Activated CD4-positive, alpha-beta memory T cell treated with anti-CD3 and anti-CD28 coated beads for 36 hours (primary cell): Measurements from ENCODE around the gene LMLN. TPM values are rescaled to one million over a fixed set of nuclear protein-coding genes. Genes with fewer than 3 reads are reported as not detected.
"Not testable (repeated sequence)": the region's sequence is repeated elsewhere in the genome, so short reads cannot be mapped to it uniquely, and the experiment has no call there.

Experiments used
- CTCF ChIA-PET: fragments of 350-600 bp; sonication (Branson Sonifier 250); formaldehyde crosslinking; loops from one replicate; lab custom pipeline; 2021; ENCODE audit warnings: antibody characterized with exemption, inconsistent platforms; lab: Charles Lee
- POLR2A ChIA-PET: fragments of 350-600 bp; sonication (Branson Sonifier 250); formaldehyde crosslinking; loops from one replicate; lab custom pipeline; 2021; ENCODE audit warnings: antibody characterized with exemption; lab: Charles Lee
- DNase-seq: peaks from one replicate; pipeline ENCODE4 v3.0.0-alpha.2; 2020
- H3K27ac Mint-ChIP-seq: one replicate; pipeline ENCODE4 v1.8.0; 2021; ENCODE audit warnings: mixed read lengths
- H3K27me3 Mint-ChIP-seq: one replicate; pipeline ENCODE4 v1.8.0; 2021; ENCODE audit warnings: mixed read lengths
- H3K36me3 Mint-ChIP-seq: one replicate; pipeline ENCODE4 v1.8.0; 2021; ENCODE audit warnings: mixed read lengths
- H3K4me1 Mint-ChIP-seq: one replicate; pipeline ENCODE4 v1.8.0; 2021; ENCODE audit warnings: low read depth, mixed read lengths
- H3K4me3 Mint-ChIP-seq: one replicate; pipeline ENCODE4 v1.8.0; 2021; ENCODE audit warnings: mild to moderate bottlenecking, mixed read lengths
- H3K9me3 Mint-ChIP-seq: one replicate; pipeline ENCODE4 v1.8.0; 2021; ENCODE audit warnings: mixed read lengths
- intact Hi-C: fragments of 100-400 bp; cut with micrococcal nuclease; formaldehyde crosslinking; loops from one replicate; pipeline ENCODE4 v1.15.1; 2023
- total RNA-seq, 2 experiments: library from RNA; stranded (reverse); gene quantifications; one replicate each; pipeline ENCODE4 v1.2.3, GENCODE V29; 2021

The LMLN gene, protein sequence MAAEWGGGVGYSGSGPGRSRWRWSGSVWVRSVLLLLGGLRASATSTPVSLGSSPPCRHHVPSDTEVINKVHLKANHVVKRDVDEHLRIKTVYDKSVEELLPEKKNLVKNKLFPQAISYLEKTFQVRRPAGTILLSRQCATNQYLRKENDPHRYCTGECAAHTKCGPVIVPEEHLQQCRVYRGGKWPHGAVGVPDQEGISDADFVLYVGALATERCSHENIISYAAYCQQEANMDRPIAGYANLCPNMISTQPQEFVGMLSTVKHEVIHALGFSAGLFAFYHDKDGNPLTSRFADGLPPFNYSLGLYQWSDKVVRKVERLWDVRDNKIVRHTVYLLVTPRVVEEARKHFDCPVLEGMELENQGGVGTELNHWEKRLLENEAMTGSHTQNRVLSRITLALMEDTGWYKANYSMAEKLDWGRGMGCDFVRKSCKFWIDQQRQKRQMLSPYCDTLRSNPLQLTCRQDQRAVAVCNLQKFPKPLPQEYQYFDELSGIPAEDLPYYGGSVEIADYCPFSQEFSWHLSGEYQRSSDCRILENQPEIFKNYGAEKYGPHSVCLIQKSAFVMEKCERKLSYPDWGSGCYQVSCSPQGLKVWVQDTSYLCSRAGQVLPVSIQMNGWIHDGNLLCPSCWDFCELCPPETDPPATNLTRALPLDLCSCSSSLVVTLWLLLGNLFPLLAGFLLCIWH
- 1 to 10 TPM; 3.6 to 3.8 TPM for total RNA-seq

DNA sequence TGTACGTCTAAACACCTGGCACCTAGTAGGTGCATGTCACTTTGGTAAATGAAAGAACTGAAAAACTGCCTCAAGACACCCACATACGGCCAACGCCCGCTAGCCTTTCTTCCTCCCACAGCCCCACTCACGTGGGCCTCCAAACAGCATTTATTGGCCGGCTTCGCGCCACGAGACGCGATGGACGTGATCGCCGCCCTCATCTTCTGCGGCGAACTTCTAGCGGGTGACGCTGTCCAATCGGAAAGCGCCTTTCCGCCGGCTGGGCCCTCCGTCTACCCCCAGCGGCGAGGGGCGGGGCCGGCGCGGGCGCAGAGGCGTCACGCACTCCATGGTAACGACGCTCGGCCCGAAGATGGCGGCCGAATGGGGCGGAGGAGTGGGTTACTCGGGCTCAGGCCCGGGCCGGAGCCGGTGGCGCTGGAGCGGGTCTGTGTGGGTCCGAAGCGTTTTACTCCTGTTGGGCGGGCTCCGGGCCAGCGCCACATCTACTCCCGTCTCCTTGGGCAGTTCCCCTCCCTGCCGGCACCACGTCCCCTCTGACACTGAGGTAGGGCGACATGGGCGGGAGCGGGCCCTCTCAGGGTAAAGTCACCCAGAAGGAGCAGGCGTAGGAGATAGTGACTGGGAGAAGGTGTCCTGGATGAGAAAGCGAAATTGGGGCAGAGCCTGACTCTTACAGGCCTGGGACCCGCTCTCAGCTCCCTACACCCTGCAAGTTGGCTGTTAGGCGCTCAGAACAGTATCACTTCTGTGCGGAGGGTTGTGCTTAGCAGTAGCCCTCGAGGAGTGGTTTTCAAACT is at the start of gene LMLN:
TSS of gene LMLN (plus strand) at position 327 of the 803 bp plus-strand sequence. CDS start at position 356, 29 bp downstream.
- peak within 1 kb of the TSS; percentile 97 for H3K27ac Mint-ChIP-seq
- H3K36me3 Mint-ChIP-seq, result peaks cover 24% of the 10 kb centered on the region
- ChIA-PET CTCF (interaction anchor here (1.0 to 2.8 kb wide), 2 partner anchors 9 to 120 kb away, joined by 3 to 14 read pairs; no protein-coding TSS in a partner anchor), POLR2A (interaction anchor here (0.8 to 2.2 kb wide), 3 partner anchors 10 to 120 kb away, joined by 3 to 14 read pairs (median 8); partner anchors contain the start of gene RPL35A)
- peak; percentile 97 for DNase-seq
- peaks cover 52% of the 10 kb centered on the region for H3K4me1 Mint-ChIP-seq
- intact Hi-C loops, result loop anchor here (1.0 to 2.0 kb wide), 4 partner anchors 10 to 121 kb away; partner anchors contain the start of gene RPL35A
- H3K4me3 Mint-ChIP-seq, result peak within 1 kb of the TSS; percentile 86
- H3K9me3 Mint-ChIP-seq, result no peaks in the 10 kb centered on the region
- no peaks in the 10 kb centered on the region for H3K27me3 Mint-ChIP-seq

DNA sequence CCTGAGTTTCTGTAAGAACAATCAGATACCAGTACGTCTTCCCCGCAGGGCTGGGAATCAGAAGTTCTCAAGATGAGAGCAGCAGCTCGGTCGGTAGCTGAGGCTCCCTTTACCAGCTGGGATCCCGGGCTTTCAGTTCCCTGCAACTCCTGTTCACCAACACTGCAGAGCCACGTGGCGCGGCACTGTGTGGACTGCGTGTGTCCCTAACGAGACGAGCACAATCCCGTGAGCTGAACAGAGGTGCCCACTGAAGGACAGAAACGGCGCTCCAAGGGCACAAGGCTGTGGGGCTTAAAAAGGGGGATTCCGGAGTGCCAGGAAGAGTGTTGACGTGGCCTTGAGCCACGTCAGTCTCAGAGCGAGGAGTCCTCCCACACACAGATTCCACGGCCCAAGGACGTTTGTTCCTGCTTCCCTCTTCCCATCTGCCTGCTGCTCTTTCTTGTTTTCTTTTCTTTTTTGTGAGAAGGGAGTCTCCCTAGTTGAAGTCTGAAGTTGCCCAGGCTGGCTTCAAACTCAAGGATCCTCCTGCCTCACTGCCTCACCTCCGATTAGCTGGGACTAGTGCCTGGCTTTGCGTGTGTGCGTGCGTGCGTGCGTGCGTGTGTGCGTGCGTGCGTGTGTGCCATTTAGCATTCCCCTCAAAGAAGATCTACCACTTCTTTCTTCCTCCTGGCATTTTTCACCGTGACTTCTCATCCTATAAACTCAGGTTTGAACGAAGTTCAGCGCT is 47.1 kb upstream of the LMLN start:
- POLR2A ChIA-PET, result interaction anchor here (0.7 to 1.3 kb wide), 2 partner anchors 24 to 39 kb away, joined by 3 to 4 read pairs; no protein-coding TSS in a partner anchor
- H3K27ac Mint-ChIP-seq, result peak overlapping the region; percentile 67
- CTCF ChIA-PET, result interaction anchor here (1.0 to 1.4 kb wide), 3 partner anchors 21 to 168 kb away, joined by 3 to 5 read pairs (median 3); no protein-coding TSS in a partner anchor
- peak overlapping the region; percentile 59 for H3K4me3 Mint-ChIP-seq
- peaks cover 15% of the 10 kb centered on the region for H3K4me1 Mint-ChIP-seq
- intact Hi-C loops, result no loop called here
- no peaks in the 10 kb centered on the region for H3K27me3 Mint-ChIP-seq
- H3K9me3 Mint-ChIP-seq, result no peaks in the 10 kb centered on the region
- peak; percentile 32 for DNase-seq
- peaks cover 4% of the 10 kb centered on the region for H3K36me3 Mint-ChIP-seq

DNA sequence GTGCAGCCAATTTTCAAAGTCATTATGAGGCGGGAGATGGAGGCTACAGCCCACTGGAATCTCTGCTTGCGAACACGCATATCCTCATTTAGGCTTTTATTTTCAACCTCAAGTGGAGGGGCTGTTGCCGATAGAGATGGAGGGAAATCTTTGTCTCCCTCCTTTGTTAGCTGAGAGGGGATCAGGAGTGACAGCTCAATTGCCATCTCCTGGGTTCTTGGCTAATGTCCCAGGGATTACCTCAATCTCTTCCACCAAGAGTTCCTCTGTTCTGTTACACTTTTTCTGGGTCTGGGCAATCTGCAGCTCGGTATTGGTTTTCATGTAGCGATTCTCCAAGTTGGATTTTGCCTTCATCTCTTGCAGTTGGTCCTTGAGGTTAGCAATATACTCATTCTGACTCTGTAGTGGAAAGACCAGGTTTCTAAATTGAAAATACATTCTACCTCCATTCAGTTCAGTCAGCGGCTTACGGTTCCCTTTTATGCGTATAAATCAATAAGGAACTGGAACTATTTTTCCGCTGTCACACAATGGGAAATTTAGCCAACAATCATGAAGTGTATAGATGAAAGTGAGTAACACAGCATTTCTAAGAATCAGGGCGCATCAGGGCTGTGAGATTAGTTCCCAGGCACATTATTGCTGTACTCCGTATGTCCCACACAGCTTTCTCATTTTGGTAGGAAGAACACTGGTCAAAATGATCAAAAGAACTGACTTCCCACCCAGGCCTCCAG is 46.2 kb upstream of the LMLN start:
- Mint-ChIP-seq H3K27ac (peak overlapping the region; percentile 11), H3K27me3 (no peaks in the 10 kb centered on the region), H3K9me3 (no peaks in the 10 kb centered on the region), H3K4me1 (peaks cover 14% of the 10 kb centered on the region), H3K4me3 (no peak overlapping the region), H3K36me3 (peaks cover 3% of the 10 kb centered on the region)
- ChIA-PET CTCF (interaction anchor here (1.0 to 1.4 kb wide), 4 partner anchors 8 to 167 kb away, joined by 3 to 8 read pairs (median 3); no protein-coding TSS in a partner anchor), POLR2A (interaction anchor here (0.8 to 1.3 kb wide), 2 partner anchors 8 to 38 kb away, joined by 3 to 5 read pairs; no protein-coding TSS in a partner anchor)
- no peak for DNase-seq
- intact Hi-C loops, result no loop called here

DNA sequence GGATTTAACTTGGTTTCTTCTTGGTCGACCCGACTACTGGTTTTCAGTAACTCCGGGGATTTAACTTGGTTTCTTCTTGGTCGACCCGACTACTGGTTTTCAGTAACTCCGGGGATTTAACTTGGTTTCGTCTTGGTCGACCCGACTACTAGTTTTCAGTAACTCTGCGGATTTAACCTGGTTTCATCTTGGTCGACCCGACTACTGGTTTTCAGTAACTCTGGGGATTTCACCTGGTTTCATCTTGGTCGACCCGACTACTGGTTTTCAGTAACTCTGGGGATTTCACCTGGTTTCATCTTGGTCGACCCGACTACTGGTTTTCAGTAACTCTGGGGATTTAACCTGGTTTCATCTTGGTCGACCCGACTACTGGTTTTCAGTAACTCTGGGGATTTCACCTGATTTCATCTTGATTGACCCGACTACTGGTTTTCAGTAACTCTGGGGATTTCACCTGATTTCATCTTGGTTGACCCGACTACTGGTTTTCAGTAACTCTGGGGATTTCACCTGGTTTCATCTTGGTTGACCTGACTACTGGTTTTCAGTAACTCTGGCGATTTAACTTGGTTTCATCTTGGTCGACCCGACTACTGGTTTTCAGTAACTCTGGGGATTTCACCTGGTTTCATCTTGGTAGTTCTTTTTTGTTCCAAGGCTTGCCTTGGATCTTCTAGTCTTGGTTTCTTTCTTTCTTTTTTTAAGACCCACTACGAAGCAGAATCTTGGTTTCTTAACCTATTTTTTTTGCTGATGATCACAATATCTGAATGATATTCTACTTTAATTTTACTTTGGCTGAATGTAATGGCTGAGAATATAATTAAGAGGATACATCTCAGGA is 38.4 kb upstream of the LMLN start:
- CTCF ChIA-PET, result interaction anchor here (2.3 to 3.1 kb wide), 2 partner anchors 16 to 21 kb away, joined by 7 to 11 read pairs; no protein-coding TSS in a partner anchor
- Mint-ChIP-seq H3K27ac (peak overlapping the region; percentile 69), H3K36me3 (peaks cover 11% of the 10 kb centered on the region)
- DNase-seq, result peak; percentile 42
- H3K27me3 Mint-ChIP-seq, H3K4me3 Mint-ChIP-seq, POLR2A ChIA-PET, H3K4me1 Mint-ChIP-seq, H3K9me3 Mint-ChIP-seq: not testable (repeated sequence)
- intact Hi-C loops, result loop anchor here (1.0 kb wide), 1 partner anchor 15 kb away; no protein-coding TSS in a partner anchor

DNA sequence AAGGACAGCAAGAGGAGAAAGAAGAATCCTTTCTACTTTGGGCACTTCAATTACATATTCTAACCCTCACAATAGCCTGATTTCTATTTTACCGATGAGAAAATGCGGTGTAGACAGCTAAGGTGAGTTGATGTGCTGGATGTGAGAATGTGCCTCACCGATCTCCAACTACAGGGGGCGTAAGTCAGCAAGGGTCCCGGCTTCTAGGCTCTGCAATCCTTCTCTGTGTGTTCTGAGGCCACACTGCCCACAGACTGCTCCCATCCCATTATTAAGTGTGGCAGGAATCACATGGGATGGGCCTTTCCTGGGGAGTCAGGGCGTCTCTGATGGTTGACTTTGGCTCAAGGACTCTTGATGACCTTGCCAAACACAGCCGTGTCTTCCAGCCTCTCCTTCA is 33.6 kb upstream of the LMLN start:
- H3K27me3 Mint-ChIP-seq, result no peaks in the 10 kb centered on the region
- peaks cover 5% of the 10 kb centered on the region for H3K4me1 Mint-ChIP-seq
- ChIA-PET POLR2A (no interaction called here), CTCF (interaction anchor here (0.7 to 1.4 kb wide), 2 partner anchors 10 to 16 kb away, joined by 4 to 8 read pairs; no protein-coding TSS in a partner anchor)
- no peak overlapping the region for H3K27ac Mint-ChIP-seq
- H3K4me3 Mint-ChIP-seq, result no peak overlapping the region
- peaks cover 8% of the 10 kb centered on the region for H3K9me3 Mint-ChIP-seq
- intact Hi-C loops, result no loop called here
- DNase-seq, result peak; percentile 30
- peaks cover 17% of the 10 kb centered on the region for H3K36me3 Mint-ChIP-seq

DNA sequence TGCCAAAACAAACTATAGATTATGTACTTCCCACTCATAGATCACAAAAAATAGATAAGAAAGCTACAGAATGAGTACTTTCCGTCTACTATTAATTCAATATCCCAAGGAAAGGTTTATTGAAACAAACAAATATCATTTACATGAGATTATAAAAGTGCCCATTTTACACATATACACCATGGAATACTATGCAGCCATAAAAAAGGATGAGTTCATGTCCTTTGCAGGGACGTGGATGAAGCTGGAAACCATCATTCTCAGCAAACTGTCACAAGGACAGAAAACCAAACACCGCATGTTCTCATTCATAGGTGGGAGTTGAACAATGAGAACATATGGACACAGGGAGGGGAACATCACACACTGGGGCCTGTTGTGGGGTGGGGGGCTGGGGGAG is 32.4 kb upstream of the LMLN start:
- H3K27me3 Mint-ChIP-seq, H3K4me1 Mint-ChIP-seq, DNase-seq, intact Hi-C loops, H3K27ac Mint-ChIP-seq, H3K9me3 Mint-ChIP-seq, POLR2A ChIA-PET, H3K4me3 Mint-ChIP-seq: not testable (repeated sequence)
- H3K36me3 Mint-ChIP-seq, result peaks cover 13% of the 10 kb centered on the region
- CTCF ChIA-PET, result interaction anchor here (1.5 kb wide), 1 partner anchor 16 kb away, joined by 3 read pairs; no protein-coding TSS in a partner anchor

DNA sequence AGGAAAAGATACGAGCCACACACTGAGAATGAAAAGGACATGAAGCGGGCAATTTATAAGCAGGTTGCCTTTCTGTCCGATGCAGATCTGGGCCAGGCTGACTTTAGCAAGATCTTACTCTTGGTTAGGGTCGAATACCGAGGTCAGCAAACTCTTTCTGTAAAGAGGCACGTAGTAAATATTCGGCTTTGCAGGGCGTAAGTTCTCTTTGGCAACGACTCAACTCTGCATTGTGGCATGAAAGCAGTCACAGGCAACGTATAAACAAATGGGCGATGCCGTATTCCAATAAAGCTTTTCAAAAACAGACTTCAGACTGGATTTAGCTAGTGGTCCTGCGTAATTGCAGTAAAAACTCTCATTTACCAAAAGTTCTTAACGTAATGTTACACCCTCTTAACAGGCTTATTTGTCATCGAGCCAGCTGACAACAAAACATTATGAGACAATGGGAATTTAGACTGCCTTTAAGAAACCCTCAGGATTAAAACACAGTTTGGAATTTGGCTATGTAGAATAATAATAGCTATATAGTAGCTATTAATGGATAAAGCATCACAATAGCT is 23.1 kb upstream of the LMLN start:
- Mint-ChIP-seq H3K4me3 (no peak overlapping the region), H3K27me3 (no peaks in the 10 kb centered on the region), H3K36me3 (peaks cover 5% of the 10 kb centered on the region), H3K9me3 (no peaks in the 10 kb centered on the region), H3K4me1 (peaks cover 5% of the 10 kb centered on the region), H3K27ac (no peak overlapping the region)
- no peak for DNase-seq
- ChIA-PET POLR2A (no interaction called here), CTCF (no interaction called here)
- intact Hi-C loops, result no loop called here

DNA sequence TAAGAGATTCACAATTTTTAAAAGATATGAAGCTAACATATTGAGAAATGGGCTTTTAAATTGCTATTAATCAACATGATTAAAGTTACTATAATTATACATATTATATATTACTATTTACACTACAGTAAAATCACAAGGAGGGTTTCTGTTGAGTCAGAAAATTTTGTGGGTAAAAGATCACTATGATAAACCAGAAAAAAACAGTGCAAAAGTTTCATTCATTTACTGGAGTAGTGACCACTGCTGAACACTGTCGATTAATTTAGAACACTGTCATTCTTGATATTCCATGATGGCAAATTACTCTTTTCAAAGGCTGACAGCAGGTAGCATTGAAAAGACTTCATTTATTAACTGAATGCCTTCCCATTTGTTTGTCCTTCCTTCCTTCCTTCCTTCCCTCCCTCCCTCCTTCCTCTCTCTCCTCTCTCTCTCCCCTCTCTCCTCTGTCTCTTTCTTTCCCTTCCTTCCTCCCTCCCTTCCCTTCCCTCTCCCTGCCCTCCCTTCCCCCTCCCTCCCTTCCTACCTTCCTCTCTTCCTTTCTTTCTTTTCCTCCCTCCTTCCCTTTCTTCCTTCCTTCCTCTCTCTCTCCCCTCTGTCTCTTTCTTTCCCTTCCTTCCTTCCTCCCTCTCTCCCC is 19.2 kb upstream of the LMLN start:
- ChIA-PET CTCF (interaction anchor here (0.9 to 3.9 kb wide), 2 partner anchors 35 to 38 kb away, joined by 3 to 44 read pairs; no protein-coding TSS in a partner anchor), POLR2A (no interaction called here)
- no peaks in the 10 kb centered on the region for H3K27me3 Mint-ChIP-seq
- DNase-seq, result no peak
- no peak overlapping the region for H3K4me3 Mint-ChIP-seq
- intact Hi-C loops, result no loop called here
- H3K36me3 Mint-ChIP-seq, result peaks cover 5% of the 10 kb centered on the region
- no peak overlapping the region for H3K27ac Mint-ChIP-seq
- no peaks in the 10 kb centered on the region for H3K4me1 Mint-ChIP-seq
- no peaks in the 10 kb centered on the region for H3K9me3 Mint-ChIP-seq

DNA sequence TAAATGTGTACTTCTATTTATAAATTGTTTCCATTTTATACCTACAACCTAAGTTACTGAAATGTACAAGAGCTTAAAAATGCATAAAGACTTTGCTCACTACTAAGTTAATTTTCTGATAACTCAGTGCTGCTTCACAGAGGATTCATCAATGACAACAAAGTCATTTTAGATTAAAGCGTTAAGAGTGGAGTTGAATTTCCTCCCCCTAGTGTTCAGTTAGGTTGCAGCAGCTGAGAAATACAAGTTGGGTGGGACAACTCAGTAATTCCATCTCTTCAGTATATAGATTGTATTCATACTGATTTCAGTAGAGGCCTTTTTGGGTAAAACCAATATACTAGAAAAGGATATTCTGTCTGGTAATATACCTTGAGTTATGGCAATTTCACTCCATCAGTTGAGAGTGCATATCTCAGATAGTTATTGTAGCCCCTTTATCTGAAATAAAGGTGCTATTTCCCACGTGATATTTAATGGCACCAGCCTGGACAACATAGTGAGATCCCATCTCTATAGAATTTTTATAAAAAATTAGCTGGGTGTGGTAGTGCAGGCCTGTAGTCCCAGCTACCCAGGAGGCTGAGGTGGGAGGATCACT is 17.0 kb upstream of the LMLN start:
- CTCF ChIA-PET, result interaction anchor here (0.6 to 3.9 kb wide), 12 partner anchors 9 to 138 kb away, joined by 3 to 44 read pairs (median 4); no protein-coding TSS in a partner anchor
- H3K27me3 Mint-ChIP-seq, result no peaks in the 10 kb centered on the region
- DNase-seq, result no peak
- peaks cover 3% of the 10 kb centered on the region for H3K36me3 Mint-ChIP-seq
- H3K4me1 Mint-ChIP-seq, result no peaks in the 10 kb centered on the region
- no peak overlapping the region for H3K4me3 Mint-ChIP-seq
- H3K27ac Mint-ChIP-seq, result no peak overlapping the region
- intact Hi-C loops, result loop anchor here (1.0 kb wide), 1 partner anchor 37 kb away; no protein-coding TSS in a partner anchor
- POLR2A ChIA-PET, result interaction anchor here (1.2 kb wide), 2 partner anchors 36 to 128 kb away, joined by 4 to 5 read pairs; no protein-coding TSS in a partner anchor
- no peaks in the 10 kb centered on the region for H3K9me3 Mint-ChIP-seq
